Activated CD8-positive, alpha-beta memory T cell treated with anti-CD3 and anti-CD28 coated beads for 36 hours (primary cell): Measurements from ENCODE around the gene ORM1. TPM values are rescaled to one million over a fixed set of nuclear protein-coding genes. Genes with fewer than 3 reads are reported as not detected.
"Not testable (repeated sequence)": the region's sequence is repeated elsewhere in the genome, so short reads cannot be mapped to it uniquely, and the experiment has no call there.

Experiments used
- CTCF ChIA-PET: fragments of 350-600 bp; sonication (Branson Sonifier 250); formaldehyde crosslinking; loops from one replicate; lab custom pipeline; 2021; ENCODE audit warnings: antibody characterized with exemption; lab: Charles Lee
- POLR2A ChIA-PET: fragments of 350-600 bp; sonication (Branson Sonifier 250); formaldehyde crosslinking; loops from one replicate; lab custom pipeline; 2021; ENCODE audit warnings: antibody characterized with exemption; lab: Charles Lee
- total RNA-seq, 2 experiments: library from RNA; stranded (reverse); gene quantifications; one replicate each; pipeline ENCODE4 v1.2.3, GENCODE V29; 2021

Gene ORM1
- total RNA-seq, 2 experiments from 2014 or later = not detected

- POLR2A ChIA-PET = no interaction called here
- CTCF ChIA-PET = interaction anchor here (1.9 kb wide), 1 partner anchor 209 kb away, joined by 6 read pairs; no protein-coding TSS in a partner anchor
Measured at GRCh38 chr9:114316605-114317230, 6.2 kb upstream of the ORM1 start.

GRCh38 chr9:114317665-114318357, 5.1 kb upstream of the ORM1 start:
- CTCF ChIA-PET = no interaction called here

GRCh38 chr9:114318416-114318815, 4.5 kb upstream of the ORM1 start:
- CTCF ChIA-PET = no interaction called here

More at GRCh38 chr9:114317665-114318357, 5.1 kb upstream of the ORM1 start:
- POLR2A ChIA-PET = no interaction called here

GRCh38 chr9:114319147-114319546, 3.8 kb upstream of the ORM1 start:
- ChIA-PET CTCF (no interaction called here), POLR2A (interaction anchor here (0.5 to 1.1 kb wide), 2 partner anchors 54 to 67 kb away, joined by 3 read pairs; no protein-coding TSS in a partner anchor)

More at GRCh38 chr9:114318416-114318815, 4.5 kb upstream of the ORM1 start:
- POLR2A ChIA-PET = no interaction called here

GRCh38 chr9:114320710-114321109, 2.2 kb upstream of the ORM1 start:
- POLR2A ChIA-PET = not testable (repeated sequence)
- CTCF ChIA-PET = interaction anchor here (0.7 to 1.1 kb wide), 2 partner anchors 27 to 165 kb away, joined by 3 read pairs; partner anchors contain the start of gene COL27A1

- ChIA-PET CTCF (no interaction called here), POLR2A (interaction anchor here (0.6 to 0.7 kb wide), 2 partner anchors 838 to 1047 kb away, joined by 7 read pairs; partner anchors contain the start of genes CDC26 and PRPF4)
Measured at GRCh38 chr9:114321759-114322158, 1.1 kb upstream of the ORM1 start.

GRCh38 chr9:114322160-114322818, 609 bp upstream of the ORM1 start:
- POLR2A ChIA-PET = interaction anchor here (0.7 kb wide), 2 partner anchors 214 to 1047 kb away, joined by 3 to 7 read pairs; partner anchors contain the start of genes CDC26 and PRPF4
- CTCF ChIA-PET = not testable (repeated sequence)

- CTCF ChIA-PET, POLR2A ChIA-PET: not testable (repeated sequence)
Measured at GRCh38 chr9:114323849-114324248, 951 bp downstream of the ORM1 start.

- CTCF ChIA-PET = no interaction called here
Measured at GRCh38 chr9:114324492-114324891, 1.6 kb downstream of the ORM1 start.

GRCh38 chr9:114324965-114325364, 2.1 kb downstream of the ORM1 start:
- CTCF ChIA-PET, POLR2A ChIA-PET: not testable (repeated sequence)

More at GRCh38 chr9:114324492-114324891, 1.6 kb downstream of the ORM1 start:
- POLR2A ChIA-PET = no interaction called here

- POLR2A ChIA-PET, CTCF ChIA-PET: not testable (repeated sequence)
Measured at GRCh38 chr9:114325684-114326254, 2.9 kb downstream of the ORM1 start.

GRCh38 chr9:114327749-114328148, 4.9 kb downstream of the ORM1 start:
- ChIA-PET POLR2A (no interaction called here), CTCF (no interaction called here)

- CTCF ChIA-PET, POLR2A ChIA-PET: not testable (repeated sequence)
Measured at GRCh38 chr9:114328357-114328820, 5.5 kb downstream of the ORM1 start.

GRCh38 chr9:114328937-114329624, 6.2 kb downstream of the ORM1 start:
- CTCF ChIA-PET = not testable (repeated sequence)

GRCh38 chr9:114329625-114330022, 6.7 kb downstream of the ORM1 start, which contains the start of gene ORM2:
TSS of gene ORM2 (plus strand) at chr9:114329869. CDS start at chr9:114329905, 36 bp downstream.
- POLR2A ChIA-PET, CTCF ChIA-PET: not testable (repeated sequence)

More at GRCh38 chr9:114328937-114329624, 6.2 kb downstream of the ORM1 start:
- POLR2A ChIA-PET = not testable (repeated sequence)

GRCh38 chr9:114330636-114331035, 7.7 kb downstream of the ORM1 start:
- ChIA-PET POLR2A (no interaction called here), CTCF (interaction anchor here (0.9 kb wide), 1 partner anchor 9 kb away, joined by 3 read pairs; no protein-coding TSS in a partner anchor)

- POLR2A ChIA-PET = not testable (repeated sequence)
- CTCF ChIA-PET = interaction anchor here (0.9 kb wide), 1 partner anchor 8 kb away, joined by 3 read pairs; no protein-coding TSS in a partner anchor
Measured at GRCh38 chr9:114331229-114332195, 8.6 kb downstream of the ORM1 start.
